ENCODE results near the gene CAMTA2. TPM values are rescaled to one million over a fixed set of nuclear protein-coding genes. Genes with fewer than 3 reads are reported as not detected.
A peak's percentile ranks its signal among the peaks of the same experiment; 100 is the strongest.

CAMTA2 gene
- polyA plus RNA-seq, 2 of the 4 experiments (the other 2 are of a cell fraction), result 12.4 to 30.3 TPM

DNA sequence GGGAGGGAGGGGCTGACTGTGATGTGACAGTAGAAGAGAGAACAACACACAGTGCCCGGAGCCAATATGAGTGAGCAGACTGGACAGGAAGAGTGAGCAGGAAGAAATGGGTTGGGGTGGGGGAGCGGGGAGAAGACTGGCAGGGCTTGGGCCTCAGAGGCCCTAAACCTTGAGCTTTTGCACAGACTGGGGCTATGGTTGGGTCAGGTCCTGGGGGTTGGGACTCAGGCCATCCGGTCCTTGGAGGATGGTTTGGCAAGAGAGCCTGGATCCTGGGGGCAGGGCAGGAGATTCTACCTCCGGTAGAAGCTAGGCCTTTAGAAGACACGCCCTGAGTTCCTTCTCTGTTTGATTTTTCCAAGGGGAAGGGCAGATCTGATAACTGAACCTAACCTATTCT, 1.1 kb downstream of the CAMTA2 start:
- DNase-seq (ENCODE audit: low read depth in 1 of 2, low spot score in 1 of 2) (no peak), ATAC-seq (peak; percentile 3 to 12; a peak in 5 of 6 replicates), FAIRE-seq (no peak)
- WGBS (ENCODE audit: missing lambda C conversion rate), result 28% methylated on average over 5 of the region's 5 CpGs
- peaks cover 21% of the 10 kb centered on the region for H3K4me1 ChIP-seq
- H3K27ac ChIP-seq, result peak overlapping the region; percentile 88 to 91
- POLR2A ChIA-PET, result interaction anchor here (1.2 to 3.0 kb wide), 5 partner anchors 11 to 46 kb away, joined by 3 to 17 read pairs (median 13); partner anchors contain the start of genes INCA1, KIF1C, PFN1 and RNF167
- no peaks in the 10 kb centered on the region for H3K9me3 ChIP-seq
- TF ChIP-seq CBX8 (IDR thresholded peaks at IDR 0.05), result no peak
- TF ChIP-seq, protein P1, sequence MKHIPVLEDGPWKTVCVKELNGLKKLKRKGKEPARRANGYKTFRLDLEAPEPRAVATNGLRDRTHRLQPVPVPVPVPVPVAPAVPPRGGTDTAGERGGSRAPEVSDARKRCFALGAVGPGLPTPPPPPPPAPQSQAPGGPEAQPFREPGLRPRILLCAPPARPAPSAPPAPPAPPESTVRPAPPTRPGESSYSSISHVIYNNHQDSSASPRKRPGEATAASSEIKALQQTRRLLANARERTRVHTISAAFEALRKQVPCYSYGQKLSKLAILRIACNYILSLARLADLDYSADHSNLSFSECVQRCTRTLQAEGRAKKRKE (CRISPR knock-in tag; IDR thresholded peaks at IDR 0.05; ENCODE audit: low read depth), result no peak
- no peak for TF ChIP-seq KDM5A (IDR thresholded peaks at IDR 0.05)
- TF ChIP-seq JUNB (IDR thresholded peaks at IDR 0.05), result no peak
- no peak for TF ChIP-seq CHD4 (IDR thresholded peaks at IDR 0.05; ENCODE audit: borderline replicate concordance)
- TF ChIP-seq BHLHE40 (IDR thresholded peaks at IDR 0.05; ENCODE audit: low read depth, low read length), result no peak
- TF ChIP-seq ZSCAN20 (CRISPR knock-in tag; IDR thresholded peaks at IDR 0.05), result no peak
- TF ChIP-seq CHD2 (IDR thresholded peaks at IDR 0.05; ENCODE audit: low read length, partially characterized antibody), result no peak
- TF ChIP-seq RCOR1 (IDR thresholded peaks at IDR 0.05; ENCODE audit: low read depth, low read length), result no peak
- TF ChIP-seq RARB (CRISPR knock-in tag; IDR thresholded peaks at IDR 0.05), result no peak
- TF ChIP-seq HMGXB4 (CRISPR knock-in tag; IDR thresholded peaks at IDR 0.05; ENCODE audit: borderline replicate concordance), result no peak
- TF ChIP-seq KDM1A (IDR thresholded peaks at IDR 0.05; ENCODE audit: low read depth), result no peak
- TF ChIP-seq HOXA7 (CRISPR knock-in tag; IDR thresholded peaks at IDR 0.05), result no peak
- TF ChIP-seq RNF2 (IDR thresholded peaks at IDR 0.05; ENCODE audit: borderline replicate concordance, low read depth), result no peak
- TF ChIP-seq RFX5 (IDR thresholded peaks at IDR 0.05), result no peak
- no peak for TF ChIP-seq CBX2 (IDR thresholded peaks at IDR 0.05; ENCODE audit: borderline replicate concordance, low read depth)
- CTCF ChIA-PET, result interaction anchor here (0.7 to 6.5 kb wide), 34 partner anchors 8 to 420 kb away, joined by 3 to 148 read pairs (median 7); partner anchors contain the start of genes ENO3, INCA1, KIF1C and MED11
- H3K4me3 ChIP-seq, result peak overlapping the region; percentile 78
- H3K4me2 ChIP-seq, result peak overlapping the region; percentile 89

DNA sequence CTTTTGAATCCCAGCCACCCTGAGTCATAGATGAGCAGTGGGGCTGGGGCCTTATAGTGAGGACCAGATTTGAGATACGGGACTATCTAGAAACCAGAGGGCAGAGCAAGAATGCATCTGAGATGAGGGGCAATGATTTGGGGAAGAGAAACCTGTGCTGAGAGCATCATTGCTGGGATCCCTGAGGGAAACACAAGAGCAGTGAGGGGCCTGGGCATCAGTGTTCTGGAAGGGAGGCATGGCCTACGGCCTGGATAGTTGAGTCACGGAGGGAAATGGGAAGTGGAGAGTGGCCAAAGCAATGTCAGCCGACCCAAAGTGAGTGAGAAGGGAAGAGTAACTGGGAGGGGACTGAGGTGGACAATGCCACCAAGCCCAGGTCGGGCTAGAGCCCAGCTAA, 5.2 kb downstream of the CAMTA2 start:
- ATAC-seq (no peak), FAIRE-seq (no peak), DNase-seq (ENCODE audit: low read depth in 1 of 2, low spot score in 1 of 2) (no peak)
- no peak overlapping the region for H3K4me2 ChIP-seq
- ChIA-PET CTCF (interaction anchor here (1.1 to 1.6 kb wide), 3 partner anchors 8 to 73 kb away, joined by 3 to 7 read pairs (median 3); no protein-coding TSS in a partner anchor), POLR2A (no interaction called here)
- H3K27ac ChIP-seq, result no peak overlapping the region
- TF ChIP-seq HOXB5 (CRISPR knock-in tag; IDR thresholded peaks at IDR 0.05) (no peak), EHF (CRISPR knock-in tag; IDR thresholded peaks at IDR 0.05) (no peak), BCL3 (IDR thresholded peaks at IDR 0.05) (no peak), FOXS1 (CRISPR knock-in tag; IDR thresholded peaks at IDR 0.05) (no peak), CHD2 (IDR thresholded peaks at IDR 0.05; ENCODE audit: low read length, partially characterized antibody) (no peak)
- WGBS (ENCODE audit: missing lambda C conversion rate), result 84% methylated on average over 5 of the region's 5 CpGs
- peaks cover 10% of the 10 kb centered on the region for H3K4me1 ChIP-seq
- no peak overlapping the region for H3K4me3 ChIP-seq
- H3K9me3 ChIP-seq, result no peaks in the 10 kb centered on the region

Measured in A549 (cell line).